ENCODE results near the gene DUSP6. TPM values are rescaled to one million over a fixed set of nuclear protein-coding genes. Genes with fewer than 3 reads are reported as not detected.

Gene DUSP6
- total and polyA plus RNA-seq, 2 of the 13 experiments (the other 11 are each of a cell fraction or from before 2014, with no cell fraction given): 40.9 to 161 TPM

- TF ChIP-seq TERF1 (CRISPR knock-in tag; IDR thresholded peaks at IDR 0.05): no peak
- TF ChIP-seq, protein P1, sequence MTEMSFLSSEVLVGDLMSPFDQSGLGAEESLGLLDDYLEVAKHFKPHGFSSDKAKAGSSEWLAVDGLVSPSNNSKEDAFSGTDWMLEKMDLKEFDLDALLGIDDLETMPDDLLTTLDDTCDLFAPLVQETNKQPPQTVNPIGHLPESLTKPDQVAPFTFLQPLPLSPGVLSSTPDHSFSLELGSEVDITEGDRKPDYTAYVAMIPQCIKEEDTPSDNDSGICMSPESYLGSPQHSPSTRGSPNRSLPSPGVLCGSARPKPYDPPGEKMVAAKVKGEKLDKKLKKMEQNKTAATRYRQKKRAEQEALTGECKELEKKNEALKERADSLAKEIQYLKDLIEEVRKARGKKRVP (CRISPR knock-in tag; IDR thresholded peaks at IDR 0.05): peak in 1 of 2 experiments; percentile 32; a peak in 1 of 4 replicates
- peak; percentile 69 for TF ChIP-seq FOXP4 (CRISPR knock-in tag; IDR thresholded peaks at IDR 0.05)
- peak; percentile 76 for TF ChIP-seq HMG20A (CRISPR knock-in tag; IDR thresholded peaks at IDR 0.05; ENCODE audit: borderline replicate concordance)
- TF ChIP-seq, protein P2, sequence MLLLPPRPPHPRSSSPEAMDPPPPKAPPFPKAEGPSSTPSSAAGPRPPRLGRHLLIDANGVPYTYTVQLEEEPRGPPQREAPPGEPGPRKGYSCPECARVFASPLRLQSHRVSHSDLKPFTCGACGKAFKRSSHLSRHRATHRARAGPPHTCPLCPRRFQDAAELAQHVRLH (CRISPR knock-in tag; IDR thresholded peaks at IDR 0.05; ENCODE audit: borderline replicate concordance, low read depth): 0 out of 2 replicates have a peak, but pooled peaks have one; percentile 36
- TF ChIP-seq CREM (IDR thresholded peaks at IDR 0.05): peak; percentile 67; the same call in 1 of the 2 replicates
- TF ChIP-seq CREM (CRISPR knock-in tag; IDR thresholded peaks at IDR 0.05): no peak
- TF ChIP-seq ZNF207 (IDR thresholded peaks at IDR 0.05; ENCODE audit: borderline replicate concordance): no peak
- TF ChIP-seq KMT2A (CRISPR knock-in tag; IDR thresholded peaks at IDR 0.05): peak; percentile 21; the same call in 1 of the 2 replicates
- TF ChIP-seq ZNF614 (CRISPR knock-in tag; IDR thresholded peaks at IDR 0.05; ENCODE audit: borderline replicate concordance): 0 out of 2 replicates have a peak, but pooled peaks have one; percentile 50
- TF ChIP-seq, protein P3, sequence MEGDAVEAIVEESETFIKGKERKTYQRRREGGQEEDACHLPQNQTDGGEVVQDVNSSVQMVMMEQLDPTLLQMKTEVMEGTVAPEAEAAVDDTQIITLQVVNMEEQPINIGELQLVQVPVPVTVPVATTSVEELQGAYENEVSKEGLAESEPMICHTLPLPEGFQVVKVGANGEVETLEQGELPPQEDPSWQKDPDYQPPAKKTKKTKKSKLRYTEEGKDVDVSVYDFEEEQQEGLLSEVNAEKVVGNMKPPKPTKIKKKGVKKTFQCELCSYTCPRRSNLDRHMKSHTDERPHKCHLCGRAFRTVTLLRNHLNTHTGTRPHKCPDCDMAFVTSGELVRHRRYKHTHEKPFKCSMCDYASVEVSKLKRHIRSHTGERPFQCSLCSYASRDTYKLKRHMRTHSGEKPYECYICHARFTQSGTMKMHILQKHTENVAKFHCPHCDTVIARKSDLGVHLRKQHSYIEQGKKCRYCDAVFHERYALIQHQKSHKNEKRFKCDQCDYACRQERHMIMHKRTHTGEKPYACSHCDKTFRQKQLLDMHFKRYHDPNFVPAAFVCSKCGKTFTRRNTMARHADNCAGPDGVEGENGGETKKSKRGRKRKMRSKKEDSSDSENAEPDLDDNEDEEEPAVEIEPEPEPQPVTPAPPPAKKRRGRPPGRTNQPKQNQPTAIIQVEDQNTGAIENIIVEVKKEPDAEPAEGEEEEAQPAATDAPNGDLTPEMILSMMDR (CRISPR knock-in tag; IDR thresholded peaks at IDR 0.05): no peak
- 0 out of 2 replicates have a peak, but pooled peaks have one; percentile 1 for TF ChIP-seq ZSCAN31 (CRISPR knock-in tag; IDR thresholded peaks at IDR 0.05; ENCODE audit: low read depth)
- peak; percentile 70; the same call in 1 of the 2 replicates for TF ChIP-seq NCOR1 (IDR thresholded peaks at IDR 0.05; ENCODE audit: borderline replicate concordance, low read length)
- TF ChIP-seq RERE (CRISPR knock-in tag; IDR thresholded peaks at IDR 0.05; ENCODE audit: low read depth): 0 out of 2 replicates have a peak, but pooled peaks have one; percentile 40
- TF ChIP-seq ZNF292 (CRISPR knock-in tag; IDR thresholded peaks at IDR 0.05; ENCODE audit: borderline replicate concordance, low read depth): 0 out of 2 replicates have a peak, but pooled peaks have one; percentile 23
Measured at GRCh38 chr12:89344043-89344861, 8.0 kb downstream of the DUSP6 start (continued).
